HEK293 (cell line): ENCODE data around the gene LMNTD2.

Source experiments
- HOXA7 ChIP-seq: sonication (generic); formaldehyde crosslinking; IDR thresholded peaks from 2 replicates; pipeline ENCODE4 v1.8.1; 2022; ENCODE audit warnings: missing genetic modification reagents, borderline replicate concordance
- ZNF121 ChIP-seq: fragments of 450-650 bp; formaldehyde crosslinking; IDR thresholded peaks from 2 replicates; pipeline ENCODE4 v1.5.1; 2016; ENCODE audit warnings: missing biosample characterization, missing genetic modification characterization
- ZNF558 ChIP-seq: fragments of 450-650 bp; formaldehyde crosslinking; IDR thresholded peaks from 2 replicates; pipeline ENCODE4 v1.5.1; 2016; ENCODE audit warnings: missing biosample characterization, missing genetic modification characterization
- TF ChIP-seq, protein P1 (sequence below): fragments of 450-650 bp; formaldehyde crosslinking; IDR thresholded peaks from 2 replicates; pipeline ENCODE4 v1.5.1; 2016; ENCODE audit warnings: missing biosample characterization, missing genetic modification characterization
- TF ChIP-seq, protein P2 (sequence below): fragments of 450-650 bp; formaldehyde crosslinking; IDR thresholded peaks from 2 replicates; pipeline ENCODE4 v1.5.1; 2016; ENCODE audit warnings: missing biosample characterization, missing genetic modification characterization
- TF ChIP-seq, protein P3 (sequence below): fragments of 450-650 bp; formaldehyde crosslinking; IDR thresholded peaks from 2 replicates; pipeline ENCODE4 v1.5.1; 2016; ENCODE audit warnings: missing biosample characterization, missing genetic modification characterization
- TF ChIP-seq, protein P4 (sequence below): fragments of 450-650 bp; formaldehyde crosslinking; IDR thresholded peaks from 2 replicates; pipeline ENCODE4 v1.5.1; 2016; ENCODE audit warnings: missing biosample characterization, missing genetic modification characterization

DNA sequence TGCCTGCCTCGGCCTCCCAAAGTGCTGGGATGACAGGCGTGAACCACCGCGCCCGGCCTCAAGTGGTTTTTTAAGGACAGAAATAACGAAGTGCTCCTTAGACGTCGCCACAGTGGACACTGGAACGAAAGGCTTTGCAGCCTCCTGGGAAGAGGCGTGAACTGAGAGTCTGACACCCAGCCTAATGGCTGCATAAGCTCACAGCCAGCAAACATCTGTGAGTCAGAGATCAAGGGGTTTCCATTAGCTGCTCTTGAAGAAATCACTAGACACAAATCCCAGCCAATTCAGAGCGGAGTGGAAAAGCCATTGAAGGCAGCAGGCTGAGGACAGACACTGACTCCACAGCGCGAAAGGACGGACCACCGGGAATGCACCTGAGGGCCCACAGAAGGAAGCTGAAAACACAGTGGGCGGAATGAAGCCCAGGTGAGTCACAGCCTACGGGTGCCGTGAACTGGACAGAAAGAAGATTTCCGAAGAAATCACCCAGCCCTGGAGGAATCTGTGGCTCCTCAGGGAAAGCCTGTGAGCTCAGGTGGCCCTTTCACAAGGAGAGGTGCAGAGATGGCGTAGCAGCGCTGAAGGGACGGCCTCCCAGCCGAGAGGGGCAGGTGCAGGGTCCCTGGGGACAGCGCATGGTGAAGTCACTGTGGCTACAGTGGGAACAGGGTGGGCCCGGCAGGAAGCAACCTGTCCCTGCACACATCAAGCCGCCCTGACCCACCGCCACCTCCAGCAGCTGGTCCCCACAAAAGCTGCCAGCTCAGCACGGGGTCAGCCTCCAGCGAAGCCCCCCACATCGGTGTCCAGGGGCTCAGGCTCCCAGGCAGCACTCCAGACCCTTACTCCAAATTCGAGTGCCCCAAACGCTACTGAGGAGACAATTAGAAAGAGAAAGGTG is 11.6 kb downstream of the LMNTD2 start:
- TF ChIP-seq, protein P1, sequence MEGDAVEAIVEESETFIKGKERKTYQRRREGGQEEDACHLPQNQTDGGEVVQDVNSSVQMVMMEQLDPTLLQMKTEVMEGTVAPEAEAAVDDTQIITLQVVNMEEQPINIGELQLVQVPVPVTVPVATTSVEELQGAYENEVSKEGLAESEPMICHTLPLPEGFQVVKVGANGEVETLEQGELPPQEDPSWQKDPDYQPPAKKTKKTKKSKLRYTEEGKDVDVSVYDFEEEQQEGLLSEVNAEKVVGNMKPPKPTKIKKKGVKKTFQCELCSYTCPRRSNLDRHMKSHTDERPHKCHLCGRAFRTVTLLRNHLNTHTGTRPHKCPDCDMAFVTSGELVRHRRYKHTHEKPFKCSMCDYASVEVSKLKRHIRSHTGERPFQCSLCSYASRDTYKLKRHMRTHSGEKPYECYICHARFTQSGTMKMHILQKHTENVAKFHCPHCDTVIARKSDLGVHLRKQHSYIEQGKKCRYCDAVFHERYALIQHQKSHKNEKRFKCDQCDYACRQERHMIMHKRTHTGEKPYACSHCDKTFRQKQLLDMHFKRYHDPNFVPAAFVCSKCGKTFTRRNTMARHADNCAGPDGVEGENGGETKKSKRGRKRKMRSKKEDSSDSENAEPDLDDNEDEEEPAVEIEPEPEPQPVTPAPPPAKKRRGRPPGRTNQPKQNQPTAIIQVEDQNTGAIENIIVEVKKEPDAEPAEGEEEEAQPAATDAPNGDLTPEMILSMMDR (tag by site-specific recombination) = no peak
- TF ChIP-seq, protein P2, sequence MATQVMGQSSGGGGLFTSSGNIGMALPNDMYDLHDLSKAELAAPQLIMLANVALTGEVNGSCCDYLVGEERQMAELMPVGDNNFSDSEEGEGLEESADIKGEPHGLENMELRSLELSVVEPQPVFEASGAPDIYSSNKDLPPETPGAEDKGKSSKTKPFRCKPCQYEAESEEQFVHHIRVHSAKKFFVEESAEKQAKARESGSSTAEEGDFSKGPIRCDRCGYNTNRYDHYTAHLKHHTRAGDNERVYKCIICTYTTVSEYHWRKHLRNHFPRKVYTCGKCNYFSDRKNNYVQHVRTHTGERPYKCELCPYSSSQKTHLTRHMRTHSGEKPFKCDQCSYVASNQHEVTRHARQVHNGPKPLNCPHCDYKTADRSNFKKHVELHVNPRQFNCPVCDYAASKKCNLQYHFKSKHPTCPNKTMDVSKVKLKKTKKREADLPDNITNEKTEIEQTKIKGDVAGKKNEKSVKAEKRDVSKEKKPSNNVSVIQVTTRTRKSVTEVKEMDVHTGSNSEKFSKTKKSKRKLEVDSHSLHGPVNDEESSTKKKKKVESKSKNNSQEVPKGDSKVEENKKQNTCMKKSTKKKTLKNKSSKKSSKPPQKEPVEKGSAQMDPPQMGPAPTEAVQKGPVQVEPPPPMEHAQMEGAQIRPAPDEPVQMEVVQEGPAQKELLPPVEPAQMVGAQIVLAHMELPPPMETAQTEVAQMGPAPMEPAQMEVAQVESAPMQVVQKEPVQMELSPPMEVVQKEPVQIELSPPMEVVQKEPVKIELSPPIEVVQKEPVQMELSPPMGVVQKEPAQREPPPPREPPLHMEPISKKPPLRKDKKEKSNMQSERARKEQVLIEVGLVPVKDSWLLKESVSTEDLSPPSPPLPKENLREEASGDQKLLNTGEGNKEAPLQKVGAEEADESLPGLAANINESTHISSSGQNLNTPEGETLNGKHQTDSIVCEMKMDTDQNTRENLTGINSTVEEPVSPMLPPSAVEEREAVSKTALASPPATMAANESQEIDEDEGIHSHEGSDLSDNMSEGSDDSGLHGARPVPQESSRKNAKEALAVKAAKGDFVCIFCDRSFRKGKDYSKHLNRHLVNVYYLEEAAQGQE (tag by site-specific recombination) = no peak
- TF ChIP-seq HOXA7 (no peak), ZNF558 (no peak), ZNF121 (no peak)
- TF ChIP-seq, protein P3, sequence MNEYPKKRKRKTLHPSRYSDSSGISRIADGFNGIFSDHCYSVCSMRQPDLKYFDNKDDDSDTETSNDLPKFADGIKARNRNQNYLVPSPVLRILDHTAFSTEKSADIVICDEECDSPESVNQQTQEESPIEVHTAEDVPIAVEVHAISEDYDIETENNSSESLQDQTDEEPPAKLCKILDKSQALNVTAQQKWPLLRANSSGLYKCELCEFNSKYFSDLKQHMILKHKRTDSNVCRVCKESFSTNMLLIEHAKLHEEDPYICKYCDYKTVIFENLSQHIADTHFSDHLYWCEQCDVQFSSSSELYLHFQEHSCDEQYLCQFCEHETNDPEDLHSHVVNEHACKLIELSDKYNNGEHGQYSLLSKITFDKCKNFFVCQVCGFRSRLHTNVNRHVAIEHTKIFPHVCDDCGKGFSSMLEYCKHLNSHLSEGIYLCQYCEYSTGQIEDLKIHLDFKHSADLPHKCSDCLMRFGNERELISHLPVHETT (tag by site-specific recombination) = no peak
- TF ChIP-seq, protein P4, sequence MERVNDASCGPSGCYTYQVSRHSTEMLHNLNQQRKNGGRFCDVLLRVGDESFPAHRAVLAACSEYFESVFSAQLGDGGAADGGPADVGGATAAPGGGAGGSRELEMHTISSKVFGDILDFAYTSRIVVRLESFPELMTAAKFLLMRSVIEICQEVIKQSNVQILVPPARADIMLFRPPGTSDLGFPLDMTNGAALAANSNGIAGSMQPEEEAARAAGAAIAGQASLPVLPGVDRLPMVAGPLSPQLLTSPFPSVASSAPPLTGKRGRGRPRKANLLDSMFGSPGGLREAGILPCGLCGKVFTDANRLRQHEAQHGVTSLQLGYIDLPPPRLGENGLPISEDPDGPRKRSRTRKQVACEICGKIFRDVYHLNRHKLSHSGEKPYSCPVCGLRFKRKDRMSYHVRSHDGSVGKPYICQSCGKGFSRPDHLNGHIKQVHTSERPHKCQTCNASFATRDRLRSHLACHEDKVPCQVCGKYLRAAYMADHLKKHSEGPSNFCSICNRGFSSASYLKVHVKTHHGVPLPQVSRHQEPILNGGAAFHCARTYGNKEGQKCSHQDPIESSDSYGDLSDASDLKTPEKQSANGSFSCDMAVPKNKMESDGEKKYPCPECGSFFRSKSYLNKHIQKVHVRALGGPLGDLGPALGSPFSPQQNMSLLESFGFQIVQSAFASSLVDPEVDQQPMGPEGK (tag by site-specific recombination) = no peak
